SU-DHL-6 (cell line): ENCODE results near the gene FBXW5.

Experiments used
- H2AFZ ChIP-seq: fragments of 200-600 bp; sonication (generic); 2 replicates; pipeline ENCODE4 v1.6.1; 2014; ENCODE audit warnings: low read depth, mild to moderate bottlenecking, moderate library complexity, mixed read lengths, antibody characterized with exemption, low read length; ENCODE audit not compliant: severe bottlenecking
- H3F3A ChIP-seq: fragments of 200-600 bp; shearing (Covaris generic); 2 replicates; pipeline ENCODE4 v1.6.0; 2016; ENCODE audit warnings: antibody characterized with exemption, mild to moderate bottlenecking; ENCODE audit not compliant: insufficient read depth
- H3K27ac ChIP-seq: fragments of 200-600 bp; sonication (generic); 2 replicates; pipeline ENCODE4 v1.5.1; 2016; ENCODE audit warnings: low read depth, mild to moderate bottlenecking, low read length, moderate library complexity, mixed read lengths
- H3K27me3 ChIP-seq: fragments of 200-600 bp; sonication (generic), shearing (Covaris generic); 2 replicates; pipeline ENCODE4 v1.6.0; 2014; ENCODE audit warnings: mild to moderate bottlenecking, low read length
- H3K36me3 ChIP-seq: fragments of 200-600 bp; sonication (generic); 2 replicates; pipeline ENCODE4 v1.6.1; 2014; ENCODE audit warnings: mild to moderate bottlenecking, low read length, mixed read lengths
- H3K4me2 ChIP-seq: fragments of 300-600, 200-600 bp; shearing (Covaris generic), sonication (generic); 2 replicates; pipeline ENCODE4 v1.6.0; 2014; ENCODE audit warnings: low read length, low read depth, mild to moderate bottlenecking; ENCODE audit not compliant: poor library complexity, severe bottlenecking
- H3K4me3 ChIP-seq: fragments of 200-600 bp; sonication (generic); 2 replicates; pipeline ENCODE4 v1.5.1; 2014; ENCODE audit warnings: antibody characterized with exemption, low read length, mild to moderate bottlenecking, mixed read lengths; ENCODE audit not compliant: insufficient read depth, poor library complexity, severe bottlenecking
- H3K79me2 ChIP-seq: fragments of 200-600 bp; sonication (generic); 2 replicates; pipeline ENCODE4 v1.6.1; 2014; ENCODE audit warnings: mild to moderate bottlenecking, low read length, moderate library complexity; ENCODE audit not compliant: insufficient read depth
- H3K9ac ChIP-seq: fragments of 200-600 bp; sonication (generic); 2 replicates; pipeline ENCODE4 v1.7.0; 2014; ENCODE audit warnings: mild to moderate bottlenecking, low read length
- H3K9me2 ChIP-seq: fragments of 200-600 bp; sonication (generic); replicated peaks from 2 replicates; pipeline ENCODE4 v1.6.1; 2014; ENCODE audit warnings: low read length; ENCODE audit not compliant: insufficient read depth
- H3K9me3 ChIP-seq: fragments of 200-600 bp; sonication (generic); 2 replicates; pipeline ENCODE4 v1.6.1; 2014; ENCODE audit warnings: low read length, mixed read lengths; ENCODE audit not compliant: insufficient read depth
- H4K20me1 ChIP-seq: fragments of 200-600 bp; sonication (generic); 2 replicates; pipeline ENCODE4 v1.6.1; 2014; ENCODE audit warnings: low read depth, mild to moderate bottlenecking, antibody characterized with exemption, low read length, moderate library complexity, mixed read lengths
- CTCF ChIP-seq: fragments of 200-600 bp; sonication (generic); IDR thresholded peaks from one replicate; pipeline ENCODE4 v1.5.1; 2017; ENCODE audit warnings: antibody characterized with exemption, mild to moderate bottlenecking, low read length, moderate library complexity; ENCODE audit not compliant: insufficient read depth, poor library complexity, severe bottlenecking
- EZH2phosphoT487 ChIP-seq: fragments of 200-600 bp; sonication (generic), shearing (Covaris generic); conservative IDR thresholded peaks from 2 replicates; pipeline ENCODE4 v1.6.1; 2018; ENCODE audit warnings: mild to moderate bottlenecking, antibody characterized with exemption, low read length, moderate library complexity, mixed read lengths

Gene FBXW5

GRCh38 chr9:136903041-136903554 lies 41.4 kb downstream of the FBXW5 start:
- no peaks in the 10 kb centered on the region for H4K20me1 ChIP-seq
- no peaks in the 10 kb centered on the region for H3K27me3 ChIP-seq
- H3K4me3 ChIP-seq: no peak overlapping the region
- H3K9me3 ChIP-seq: no peaks in the 10 kb centered on the region
- H3K4me2 ChIP-seq: no peak overlapping the region
- H3K27ac ChIP-seq: no peak overlapping the region
- no peaks in the 10 kb centered on the region for H3F3A ChIP-seq
- no peak for TF ChIP-seq CTCF
- no peak for TF ChIP-seq EZH2phosphoT487
- no peak overlapping the region for H3K9ac ChIP-seq
- H3K9me2 ChIP-seq: no peaks in the 10 kb centered on the region
- 0 out of 2 replicates have a peak, but pooled peaks cover 3% of the 10 kb centered on the region for H3K79me2 ChIP-seq
- no peak overlapping the region for H2AFZ ChIP-seq
- H3K36me3 ChIP-seq: peaks cover 3% of the 10 kb centered on the region; the same call in 1 of the 2 replicates

GRCh38 chr9:136902259-136902821 lies 42.2 kb downstream of the FBXW5 start:
- TF ChIP-seq CTCF (no peak), EZH2phosphoT487 (no peak)
- Histone ChIP-seq H3K9me2 (no peaks in the 10 kb centered on the region), H4K20me1 (no peaks in the 10 kb centered on the region), H3K9ac (no peak overlapping the region), H3K4me2 (no peak overlapping the region), H3K9me3 (no peaks in the 10 kb centered on the region), H3K4me3 (no peak overlapping the region), H3K79me2 (0 out of 2 replicates have a peak, but pooled peaks cover 3% of the 10 kb centered on the region), H2AFZ (no peak overlapping the region), H3K27ac (no peak overlapping the region; the same call in 1 of the 2 replicates), H3F3A (no peaks in the 10 kb centered on the region), H3K36me3 (peaks cover 3% of the 10 kb centered on the region; the same call in 1 of the 2 replicates), H3K27me3 (no peaks in the 10 kb centered on the region)

DNA sequence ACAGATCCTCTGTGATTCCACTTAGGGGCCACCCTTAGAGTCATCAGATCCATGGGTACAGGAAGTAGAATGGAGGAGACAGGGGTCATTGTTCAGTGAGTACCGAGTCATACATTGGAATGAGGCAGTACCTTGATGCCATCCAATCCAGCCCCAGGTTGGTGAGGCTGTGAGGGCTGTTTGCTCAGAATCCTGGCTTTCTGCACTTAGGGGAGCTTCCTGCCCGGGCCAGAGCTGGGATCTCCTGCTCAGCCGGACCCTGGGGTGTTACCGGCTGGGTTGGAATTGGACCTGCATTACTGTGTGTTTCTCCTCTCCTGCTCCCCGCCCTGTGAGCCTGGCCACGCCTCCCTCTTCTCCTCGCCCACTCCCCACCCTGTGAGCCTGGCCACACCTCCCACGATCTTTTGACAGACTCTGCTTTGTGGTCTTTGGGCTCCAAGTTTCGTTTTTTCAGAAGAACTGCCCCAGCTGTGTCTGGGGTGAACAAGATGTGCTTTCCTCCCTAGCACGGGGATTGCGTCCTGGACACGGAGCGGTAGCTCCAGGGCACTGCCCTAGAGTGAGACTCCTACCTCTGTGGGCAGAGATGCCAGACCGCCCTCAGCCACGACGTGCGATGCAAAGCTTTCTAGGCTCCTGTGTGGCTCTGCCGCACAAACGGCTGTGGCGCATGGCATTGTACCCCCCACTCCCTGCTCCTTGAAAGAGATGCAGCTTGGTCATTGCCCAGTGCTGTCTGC lies 42.9 kb downstream of the FBXW5 start:
- Histone ChIP-seq H3K36me3 (peaks cover 3% of the 10 kb centered on the region; the same call in 1 of the 2 replicates), H3K4me2 (no peak overlapping the region), H3K4me3 (no peak overlapping the region), H3K79me2 (peaks cover 10% of the 10 kb centered on the region), H3K27me3 (no peaks in the 10 kb centered on the region), H2AFZ (no peak overlapping the region), H3K27ac (no peak overlapping the region; the same call in 1 of the 2 replicates), H3K9me2 (no peaks in the 10 kb centered on the region), H3K9me3 (no peaks in the 10 kb centered on the region), H3F3A (no peaks in the 10 kb centered on the region), H3K9ac (no peak overlapping the region), H4K20me1 (no peaks in the 10 kb centered on the region)
- TF ChIP-seq EZH2phosphoT487: no peak
- TF ChIP-seq CTCF: no peak
